HPDE6-E6E7 (cell line): ENCODE results near the gene NYAP2.

Experiments
- DNase-seq: peaks from one replicate; pipeline ENCODE4 v3.0.0; 2011; ENCODE audit warnings: missing footprints; ENCODE audit errors: extremely low spot score

Gene NYAP2

DNA sequence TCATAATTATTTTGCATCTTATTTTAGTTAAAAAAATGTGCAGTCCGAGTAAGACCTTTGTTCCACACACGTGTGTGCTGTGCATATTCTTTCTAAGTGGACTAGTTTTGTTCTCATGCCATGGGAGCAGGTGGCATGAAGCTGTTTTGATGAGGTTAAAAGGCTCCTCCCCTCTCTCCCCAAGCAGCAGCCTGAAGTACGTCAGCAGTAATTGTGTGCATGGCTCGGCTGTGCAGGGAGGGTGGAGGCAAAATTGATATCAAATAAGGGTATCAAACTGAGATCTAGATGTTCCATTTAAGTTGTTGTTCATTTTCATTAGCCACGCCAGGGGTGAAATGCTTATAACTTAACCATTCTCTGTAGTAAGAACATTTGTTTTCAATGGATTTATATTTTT, at the start of gene NYAP2:
Gene NYAP2 (plus strand): TSS at position 207 of the 400 bp plus-strand sequence. CDS start 9,171 bp downstream, outside the sequence.
- DNase-seq, result no peak

DNA sequence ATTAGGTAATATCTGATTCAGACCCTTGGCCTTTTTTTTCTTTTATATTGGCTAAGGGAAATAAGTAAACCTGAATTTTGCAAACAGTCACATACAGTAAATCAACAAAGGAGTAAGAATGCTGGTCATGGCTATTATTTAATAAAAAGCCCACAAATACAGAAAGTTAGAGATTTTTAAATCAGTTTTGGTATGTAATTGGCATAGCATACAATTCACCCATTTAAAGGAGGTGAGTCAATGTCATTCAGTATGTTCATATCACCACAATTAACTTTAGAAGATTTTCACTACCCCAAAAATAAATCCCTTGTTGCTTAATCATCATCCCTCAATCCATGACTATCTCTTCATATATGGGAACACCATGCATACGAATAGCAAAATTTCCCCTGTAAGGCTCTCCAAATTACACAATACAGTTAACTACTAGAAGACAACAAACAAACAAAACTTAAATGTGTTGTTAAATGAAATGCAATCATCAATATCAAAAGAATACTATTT, 45.9 kb upstream of the NYAP2 start:
- no peak for DNase-seq

DNA sequence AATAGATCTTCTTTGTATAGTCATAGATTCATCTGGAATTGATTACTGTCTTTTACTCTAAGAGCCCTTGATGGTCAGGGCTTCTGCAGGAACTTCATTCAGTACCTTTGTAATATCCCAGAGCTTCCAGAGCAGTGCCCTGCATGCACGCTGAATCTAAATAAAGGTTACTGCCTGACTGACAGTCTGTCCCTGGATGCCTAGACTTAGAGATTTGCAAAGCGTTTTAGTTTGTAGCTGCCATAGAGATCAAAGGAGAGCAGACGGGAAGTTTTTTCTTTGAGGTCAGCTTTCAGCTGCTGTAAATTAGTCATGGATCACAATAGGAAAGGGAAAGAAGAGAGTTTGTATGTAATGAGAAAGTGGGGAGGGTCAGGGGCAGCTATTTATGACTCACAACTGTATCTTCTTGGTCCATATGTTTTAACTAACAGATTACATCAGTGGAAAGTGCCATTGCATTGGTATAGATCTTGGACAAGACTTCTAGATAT, 45.2 kb upstream of the NYAP2 start:
- DNase-seq, result no peak

DNA sequence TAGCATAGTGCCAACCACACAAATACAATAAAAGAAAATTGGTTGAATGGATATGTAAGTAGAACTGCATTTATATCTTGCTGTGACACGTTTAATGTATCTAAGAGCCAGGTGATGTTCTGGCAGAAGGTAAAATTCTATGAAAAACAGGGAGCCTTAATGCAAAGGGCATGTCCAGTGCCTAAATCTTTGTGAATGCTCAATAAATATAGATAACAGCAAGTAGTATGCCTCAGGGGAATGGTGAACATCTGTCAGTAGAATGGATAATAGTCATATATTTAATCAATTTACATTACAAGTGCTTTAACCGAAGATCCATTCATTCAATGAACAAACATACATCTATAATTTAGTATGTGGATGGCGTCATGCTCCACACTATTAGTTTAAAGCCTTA, 43.7 kb upstream of the NYAP2 start:
- no peak for DNase-seq

DNA sequence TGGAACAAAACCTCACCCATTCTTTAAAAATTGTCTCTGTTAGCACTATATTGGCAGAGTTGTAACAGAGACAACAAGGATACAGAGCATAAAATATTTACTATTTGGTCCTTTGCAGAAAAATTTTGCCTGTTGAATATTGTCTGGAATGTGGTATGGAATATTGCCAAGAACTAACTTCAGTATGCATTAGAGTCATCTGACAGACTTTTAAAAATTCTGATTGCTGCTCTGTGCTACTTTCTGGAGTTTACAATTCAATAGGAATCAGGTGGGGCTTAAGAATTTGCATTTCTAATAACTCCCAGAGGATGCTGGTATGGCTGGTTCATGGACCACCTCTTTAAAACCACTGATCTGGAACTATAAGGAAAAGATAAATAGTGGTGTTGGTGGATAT, 32.8 kb upstream of the NYAP2 start:
- no peak for DNase-seq

DNA sequence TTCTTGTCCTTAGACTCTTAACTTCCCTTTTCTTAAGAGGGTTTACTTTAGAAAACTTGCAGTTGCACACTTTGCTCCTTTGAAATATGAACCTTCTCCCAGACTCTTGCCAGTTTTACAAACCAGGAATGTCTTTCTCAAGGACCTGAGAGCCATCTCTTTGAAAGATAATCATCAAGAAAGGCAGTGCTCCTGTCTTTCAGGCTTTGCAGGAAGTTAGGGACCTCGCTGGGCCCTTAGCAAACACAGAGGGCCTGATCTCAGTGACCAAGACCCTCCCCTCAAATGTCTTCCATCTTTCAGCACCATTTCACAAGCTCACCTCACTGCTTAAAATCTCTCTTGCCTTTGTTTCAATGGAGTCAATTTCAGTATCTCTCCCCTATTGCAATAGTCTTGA, 32.0 kb upstream of the NYAP2 start:
- DNase-seq, result no peak

DNA sequence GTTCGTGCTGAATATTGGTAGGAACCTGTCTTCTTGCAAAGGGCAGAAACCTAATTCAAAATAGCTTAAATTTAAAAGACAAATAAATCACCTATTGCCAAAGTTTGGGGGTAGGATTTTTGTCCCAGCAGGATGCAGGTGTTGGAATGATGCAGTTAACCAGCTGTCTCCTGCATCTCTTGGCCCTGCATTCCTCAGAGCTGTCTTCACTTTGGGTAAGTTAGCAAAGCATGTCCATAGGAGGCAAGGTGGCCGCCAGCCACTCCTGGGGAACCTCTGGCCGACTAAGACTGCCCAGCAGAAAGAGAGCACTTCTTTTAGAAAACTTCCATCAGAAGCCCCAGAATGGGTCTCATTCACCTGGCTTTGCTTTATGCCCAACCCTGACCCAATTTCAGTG, 20.5 kb upstream of the NYAP2 start:
- DNase-seq, result no peak

DNA sequence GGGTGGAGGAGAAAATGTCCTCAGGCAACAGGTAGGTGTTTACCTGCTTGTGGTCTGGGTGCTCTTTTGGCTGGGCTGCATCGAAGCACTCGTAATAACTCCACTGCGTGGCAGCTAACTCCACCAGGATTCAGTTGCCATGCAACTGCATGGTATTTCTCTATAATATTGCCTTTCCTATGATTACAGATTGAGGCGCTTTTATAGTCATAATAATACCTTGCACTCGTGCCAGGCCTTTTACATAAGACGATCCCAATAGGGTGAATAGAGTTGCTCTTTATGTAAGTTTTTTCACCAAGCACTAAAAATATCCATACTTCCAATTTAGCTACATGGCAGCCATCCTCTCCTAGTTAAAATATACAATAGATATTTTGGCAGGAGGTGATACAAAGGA, 19.7 kb upstream of the NYAP2 start:
- DNase-seq, result no peak

DNA sequence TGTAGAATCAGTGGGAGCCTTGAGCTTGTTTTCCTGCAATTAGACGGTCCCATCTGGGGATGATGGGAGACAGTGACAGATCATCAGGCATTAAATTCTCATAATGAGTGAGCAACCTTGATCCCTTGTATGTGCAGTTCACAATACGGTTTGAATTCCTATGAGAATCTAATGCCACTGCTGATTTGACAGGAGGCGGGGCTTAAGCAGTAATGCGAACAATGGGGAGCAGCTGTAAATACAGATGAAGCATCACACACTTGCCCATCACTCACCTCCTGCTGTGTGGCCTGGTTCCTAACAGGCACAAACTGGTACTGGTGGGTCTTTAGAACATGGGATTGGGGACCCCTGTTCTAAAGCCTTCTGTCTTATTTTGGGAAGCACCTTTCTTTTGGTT, 17.9 kb upstream of the NYAP2 start:
- no peak for DNase-seq

DNA sequence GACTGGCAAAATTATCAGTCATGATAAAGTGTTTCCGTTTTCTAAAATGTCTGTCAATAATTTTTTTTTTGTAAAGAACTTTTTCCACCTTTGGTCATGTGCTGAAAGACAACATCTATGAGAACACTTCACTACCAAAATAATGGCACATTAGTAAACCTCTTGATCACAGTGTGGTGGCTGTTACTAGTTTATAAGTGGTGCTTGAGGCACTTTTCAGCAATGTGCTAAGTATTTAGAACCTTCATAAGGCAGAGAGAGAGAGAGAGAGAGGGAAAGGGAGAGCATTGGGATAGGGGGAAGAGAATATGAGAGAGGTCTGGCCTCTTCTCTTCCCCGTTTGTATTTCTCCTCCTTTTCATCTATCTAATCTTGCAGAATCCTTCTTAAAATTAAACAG, 1.1 kb upstream of the NYAP2 start:
- DNase-seq, result no peak

DNA sequence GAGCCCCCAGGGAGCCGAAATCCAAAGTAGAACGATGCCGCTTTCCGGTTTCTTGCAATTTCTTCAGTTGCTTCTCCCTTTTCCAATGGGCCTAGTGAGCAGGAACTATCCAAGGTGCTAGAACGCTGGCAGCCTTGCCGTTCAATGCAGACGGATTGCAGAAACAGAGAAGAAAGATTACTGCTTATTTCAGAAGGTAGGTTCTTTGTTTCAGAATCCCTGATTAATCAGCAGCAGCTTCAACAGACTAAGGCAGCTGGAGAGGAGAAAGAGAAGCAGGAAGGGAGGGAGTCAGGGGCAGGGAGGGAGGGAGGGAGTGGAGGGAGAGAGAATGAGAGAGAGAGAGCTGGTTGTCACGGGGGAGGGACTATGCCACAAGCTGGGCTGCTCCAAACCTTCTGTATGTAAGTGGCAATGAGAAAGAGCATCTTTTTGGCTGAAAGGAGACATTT, 576 bp downstream of the NYAP2 start:
- peak; percentile 2 for DNase-seq

DNA sequence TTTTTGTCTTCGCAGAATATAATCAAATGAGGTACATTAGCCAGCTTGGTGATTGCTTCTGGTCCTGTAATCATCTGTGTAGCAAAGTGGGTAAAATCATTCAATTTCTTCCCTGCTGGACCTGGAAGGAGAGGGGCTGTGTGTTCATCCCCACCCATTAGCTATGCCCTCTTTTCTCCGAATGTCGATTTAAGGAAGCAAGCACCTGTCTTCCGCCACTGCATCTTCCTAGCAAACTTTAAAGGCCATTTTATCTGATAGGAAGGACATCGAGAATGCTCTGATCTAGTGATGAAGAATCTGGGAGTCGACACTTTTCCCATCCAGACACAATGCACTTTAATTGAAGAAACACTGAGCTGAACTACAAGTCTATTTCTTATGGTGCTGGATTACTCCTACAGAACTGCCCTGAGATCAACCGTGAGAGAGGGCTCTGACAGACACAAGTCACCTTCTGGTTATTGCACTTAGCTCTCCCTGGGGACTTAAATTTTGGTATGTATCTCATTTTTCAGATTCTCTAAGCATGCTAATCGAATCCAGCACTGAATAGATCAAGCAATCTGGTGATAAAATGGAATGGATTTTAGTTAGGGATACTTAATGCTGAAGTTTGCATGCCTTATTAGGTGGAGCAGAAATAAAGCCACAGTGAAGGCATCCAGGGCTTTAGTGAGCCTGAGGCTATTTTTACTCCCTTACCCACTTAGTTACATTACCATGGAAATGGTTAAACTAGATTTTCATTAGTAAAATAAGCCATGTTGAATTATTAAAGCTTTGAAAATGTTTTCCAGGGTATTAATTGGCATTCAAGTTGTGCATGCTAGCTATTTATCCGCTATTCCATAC, 1.3 kb downstream of the NYAP2 start:
- DNase-seq, result no peak

DNA sequence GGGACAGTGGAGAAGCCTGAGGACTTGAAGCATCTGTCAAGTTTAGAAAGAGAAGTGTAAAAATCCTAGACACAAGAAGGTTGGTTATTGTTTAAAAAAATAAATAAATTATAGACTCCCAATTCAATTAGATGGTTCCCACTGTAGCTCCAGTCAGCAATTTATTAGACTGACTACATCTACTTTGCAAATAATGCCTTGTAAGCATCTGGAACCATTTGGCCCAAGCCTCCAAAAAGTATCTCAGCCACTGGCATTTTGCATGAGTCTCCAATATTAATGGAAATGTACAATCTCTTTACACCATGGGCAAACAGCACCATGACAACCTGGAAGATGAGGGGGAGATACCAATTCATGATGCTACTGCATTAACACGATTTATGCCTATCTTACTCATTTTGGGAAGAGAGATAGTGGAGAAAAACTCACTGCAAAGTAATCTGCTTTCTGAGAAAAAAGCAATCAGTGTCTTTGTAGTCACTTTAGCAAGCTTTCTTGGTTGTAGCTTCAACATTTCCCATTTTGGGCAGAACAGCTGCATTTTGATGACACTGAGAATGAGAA, 2.8 kb downstream of the NYAP2 start:
- no peak for DNase-seq

DNA sequence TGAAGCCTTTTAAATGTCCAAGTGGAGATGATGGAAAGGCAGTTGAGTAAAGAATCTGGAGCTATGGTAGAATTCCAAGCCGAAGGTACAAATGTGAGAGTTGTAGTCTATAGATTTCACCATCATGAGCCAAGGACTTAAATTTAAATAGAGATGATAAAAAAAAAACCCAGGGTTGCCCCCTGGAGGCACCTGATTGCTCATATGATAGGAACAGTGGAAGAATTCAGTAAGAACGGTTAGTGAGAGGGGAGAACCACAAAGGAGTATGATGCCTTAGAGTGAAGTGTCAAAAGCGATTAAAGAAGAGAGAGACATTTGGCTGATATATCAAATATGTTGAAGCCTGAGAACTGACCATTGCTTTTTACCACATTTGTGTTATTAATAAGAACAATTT, 11.9 kb downstream of the NYAP2 start:
- DNase-seq, result no peak

DNA sequence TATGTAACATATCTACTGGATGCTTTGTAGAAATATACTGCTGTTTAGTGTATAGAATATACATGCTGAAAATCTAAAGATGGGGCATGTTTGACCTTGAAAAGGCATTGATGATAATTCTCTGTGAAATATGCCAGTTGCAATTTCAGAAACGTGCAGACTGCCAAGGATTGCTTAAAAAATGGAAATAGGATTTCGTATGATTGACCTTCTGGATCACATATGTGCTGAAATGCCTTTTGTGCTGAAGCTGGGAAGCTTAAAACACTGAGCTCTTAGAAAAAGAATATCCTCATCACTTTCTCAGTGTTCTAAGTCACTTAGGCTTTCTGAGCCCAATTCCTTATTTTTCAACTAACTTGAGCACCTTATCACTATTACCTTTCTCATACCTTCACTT, 14.3 kb downstream of the NYAP2 start:
- DNase-seq, result no peak

DNA sequence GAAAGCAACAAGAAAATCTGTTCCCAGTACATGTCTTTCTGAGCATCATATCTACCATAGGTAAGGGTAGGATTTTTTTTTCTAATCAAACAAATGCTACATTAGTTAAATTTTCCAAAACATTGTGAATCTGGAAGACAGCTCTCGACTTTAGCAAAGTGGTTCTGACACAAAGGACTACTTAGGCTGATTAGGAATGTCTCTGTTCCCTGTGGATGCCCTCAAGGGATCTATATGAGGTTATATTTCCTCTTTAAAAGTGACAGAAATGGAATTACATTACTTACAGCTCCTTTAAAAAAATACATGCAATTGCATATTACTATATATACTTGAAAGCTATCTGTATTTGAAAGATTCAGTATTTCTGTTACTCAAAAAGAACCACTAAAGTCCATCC, 15.4 kb downstream of the NYAP2 start:
- no peak for DNase-seq

DNA sequence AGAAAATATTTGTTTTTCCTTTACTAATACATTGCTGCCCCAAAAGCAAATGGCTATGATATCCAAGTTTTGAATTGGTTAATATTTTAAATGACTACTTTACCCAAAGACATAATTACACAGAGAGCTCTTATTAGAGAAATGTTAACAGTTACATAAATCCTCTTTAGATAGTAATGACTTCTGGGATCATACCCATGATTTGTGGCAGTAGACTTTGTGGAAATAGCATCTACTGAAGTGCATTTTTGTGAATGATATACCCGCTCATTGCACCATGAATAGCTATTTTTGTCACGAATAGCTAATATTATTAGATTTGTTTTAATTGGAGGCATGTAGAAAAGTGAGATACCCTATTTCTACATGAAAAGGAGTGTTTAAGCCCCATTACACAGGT, 15.8 kb downstream of the NYAP2 start:
- no peak for DNase-seq

DNA sequence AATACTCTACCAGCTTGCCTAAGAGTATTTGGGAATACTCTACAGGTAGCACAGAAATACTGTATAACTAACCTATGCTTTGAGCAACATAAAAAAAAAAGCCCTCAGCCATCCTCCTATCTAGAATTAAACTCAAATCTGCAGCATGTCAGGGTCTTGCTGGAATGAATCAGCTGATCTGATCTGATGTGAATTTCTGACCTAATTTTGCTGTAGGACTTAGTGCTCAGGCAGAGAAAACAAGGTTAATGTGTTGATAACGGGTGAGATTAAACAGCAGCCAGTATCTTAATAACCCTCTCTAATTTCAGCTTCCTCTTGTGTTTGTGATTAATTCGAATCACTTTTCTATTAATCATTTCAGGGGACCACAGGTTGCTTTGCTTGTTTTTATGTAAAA, 16.3 kb downstream of the NYAP2 start:
- DNase-seq, result no peak

DNA sequence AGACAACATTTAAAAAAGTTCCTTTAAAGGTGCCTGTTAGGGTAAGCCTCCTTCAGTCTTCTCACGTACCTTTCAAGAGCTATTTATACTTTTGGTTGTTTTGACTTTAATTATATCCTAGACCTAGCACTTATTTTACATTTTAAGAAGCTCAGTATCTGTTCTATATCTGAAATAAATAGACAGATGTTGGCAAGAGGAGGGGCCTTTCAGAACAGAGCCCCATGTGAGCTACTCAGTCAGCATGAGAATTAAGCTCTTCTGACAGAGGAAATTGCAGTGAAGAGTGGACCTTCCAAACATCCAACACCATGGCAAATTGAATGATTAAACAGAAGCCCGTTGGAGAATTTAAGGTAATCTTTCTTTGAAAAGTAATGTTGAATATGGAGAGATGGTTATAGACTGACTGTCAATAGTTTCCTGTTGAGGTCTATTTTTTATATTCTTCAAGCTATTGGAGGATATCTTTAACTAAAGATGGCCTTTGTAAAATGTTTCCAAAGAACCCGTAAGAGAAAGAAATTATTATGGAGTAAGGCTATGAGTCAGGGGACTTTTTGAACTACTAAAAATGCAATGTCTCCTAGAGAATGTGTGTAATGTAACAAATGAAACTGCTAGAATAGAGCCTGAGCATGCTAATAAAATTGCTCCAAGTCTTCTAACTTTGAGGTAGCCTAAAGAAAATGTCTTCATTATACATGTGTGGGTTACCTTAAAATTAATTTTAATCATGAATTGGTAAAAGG, 17.3 kb downstream of the NYAP2 start:
- DNase-seq, result no peak

DNA sequence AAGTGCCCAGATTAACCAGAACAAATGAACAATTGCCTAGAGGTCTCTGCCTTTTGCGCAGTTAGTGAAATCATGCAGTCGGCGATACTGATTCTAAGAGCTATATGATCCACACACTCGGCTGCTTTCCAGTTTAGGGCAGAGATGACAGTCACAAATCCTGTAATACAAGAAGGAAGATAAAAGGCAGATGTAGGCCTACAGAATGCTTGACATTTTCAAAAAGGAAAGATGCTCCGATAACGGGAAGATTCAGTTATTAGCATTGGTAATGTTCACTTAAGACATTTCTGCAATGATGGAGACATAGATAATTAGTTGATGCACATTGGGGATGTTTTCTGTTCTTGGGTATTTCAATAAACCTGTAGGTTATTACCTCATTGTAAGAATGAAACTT, 19.5 kb downstream of the NYAP2 start:
- DNase-seq, result no peak

DNA sequence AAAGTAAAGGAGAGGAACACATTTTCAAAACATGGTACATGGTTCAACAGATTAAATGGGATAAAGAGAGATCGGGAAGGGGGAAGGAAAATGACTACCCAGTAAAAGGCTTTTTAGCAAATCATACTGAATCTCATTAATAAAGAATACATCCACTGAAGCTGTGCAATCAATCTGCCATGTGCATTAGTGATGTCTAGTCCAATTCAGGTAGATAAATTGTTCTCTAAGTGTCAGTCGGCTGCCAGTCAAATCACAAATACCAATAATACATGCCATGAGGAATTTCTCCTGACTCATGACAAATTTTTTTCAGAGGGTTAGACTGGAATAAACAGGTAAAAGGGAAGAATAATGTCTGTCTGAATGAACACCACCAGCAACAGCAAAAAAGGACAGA, 22.6 kb downstream of the NYAP2 start:
- DNase-seq, result no peak

DNA sequence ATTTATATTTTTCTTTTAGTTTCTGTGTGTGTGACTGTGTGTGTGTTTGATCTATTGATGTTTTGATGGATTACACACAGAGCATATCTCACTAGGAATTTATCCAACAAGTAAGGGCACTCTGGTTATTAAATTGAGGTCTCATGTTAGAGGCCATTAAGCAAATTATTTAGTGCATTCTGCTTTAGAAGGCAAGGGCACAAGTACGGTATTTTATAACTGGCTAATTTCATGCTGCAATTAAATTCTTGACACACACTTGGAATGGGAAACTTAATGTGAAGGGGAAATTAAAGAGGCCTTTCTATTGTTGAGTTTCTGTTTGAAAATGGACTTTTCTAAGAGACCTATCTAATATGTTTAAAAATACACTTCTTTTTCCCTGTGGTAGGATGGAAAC, 25.8 kb downstream of the NYAP2 start:
- DNase-seq, result no peak
